ENCODE measurements around the gene CBX4. TPM values are rescaled to one million over a fixed set of nuclear protein-coding genes. Genes with fewer than 3 reads are reported as not detected.

CBX4 gene
- total and polyA plus RNA-seq, 2 of the 13 experiments (the other 11 are each of a cell fraction or from before 2014, with no cell fraction given), result 25.8 to 50.8 TPM

DNA sequence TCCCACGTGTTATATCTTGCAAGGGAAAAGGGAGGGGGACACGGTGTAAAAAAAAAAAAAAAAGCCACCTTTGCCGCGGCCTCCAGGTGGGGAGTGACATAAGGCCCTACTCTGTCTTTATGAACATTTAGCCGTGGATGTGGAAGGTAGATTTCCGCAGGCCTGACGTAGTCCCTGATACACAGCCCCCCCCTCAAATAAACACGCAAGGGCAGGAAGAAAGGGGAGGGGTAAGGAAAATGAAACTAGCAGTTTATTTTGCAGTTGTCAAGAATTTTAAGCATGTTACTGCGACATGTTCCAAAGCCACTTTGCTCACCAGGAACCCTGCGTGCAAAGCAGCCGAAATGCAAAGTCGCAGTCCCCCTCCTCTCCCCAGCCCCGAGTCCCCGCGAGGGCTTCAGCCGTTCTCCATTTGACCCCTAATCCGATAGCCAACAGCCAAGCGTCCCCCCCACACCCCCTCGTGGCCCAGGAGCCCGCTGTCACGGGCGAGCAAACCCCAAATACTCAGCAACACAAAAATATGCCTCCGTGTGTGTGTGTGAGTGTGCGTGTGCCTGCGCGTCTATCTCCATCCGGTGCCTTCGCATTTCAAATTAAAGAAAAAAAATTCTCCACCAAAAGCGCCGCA lies 1.2 kb downstream of the CBX4 start (continued):
- TF ChIP-seq ZNF142 (CRISPR knock-in tag; IDR thresholded peaks at IDR 0.05), result no peak
- no peak for TF ChIP-seq YEATS2 (CRISPR knock-in tag; IDR thresholded peaks at IDR 0.05; ENCODE audit: borderline replicate concordance)
- TF ChIP-seq ZNF382 (CRISPR knock-in tag; IDR thresholded peaks at IDR 0.05; ENCODE audit: borderline replicate concordance), result no peak
- peak; percentile 33 for TF ChIP-seq TEAD3 (CRISPR knock-in tag; optimal IDR thresholded peaks at IDR 0.05; ENCODE audit: borderline replicate concordance)
- TF ChIP-seq, protein P1, sequence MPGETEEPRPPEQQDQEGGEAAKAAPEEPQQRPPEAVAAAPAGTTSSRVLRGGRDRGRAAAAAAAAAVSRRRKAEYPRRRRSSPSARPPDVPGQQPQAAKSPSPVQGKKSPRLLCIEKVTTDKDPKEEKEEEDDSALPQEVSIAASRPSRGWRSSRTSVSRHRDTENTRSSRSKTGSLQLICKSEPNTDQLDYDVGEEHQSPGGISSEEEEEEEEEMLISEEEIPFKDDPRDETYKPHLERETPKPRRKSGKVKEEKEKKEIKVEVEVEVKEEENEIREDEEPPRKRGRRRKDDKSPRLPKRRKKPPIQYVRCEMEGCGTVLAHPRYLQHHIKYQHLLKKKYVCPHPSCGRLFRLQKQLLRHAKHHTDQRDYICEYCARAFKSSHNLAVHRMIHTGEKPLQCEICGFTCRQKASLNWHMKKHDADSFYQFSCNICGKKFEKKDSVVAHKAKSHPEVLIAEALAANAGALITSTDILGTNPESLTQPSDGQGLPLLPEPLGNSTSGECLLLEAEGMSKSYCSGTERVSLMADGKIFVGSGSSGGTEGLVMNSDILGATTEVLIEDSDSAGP (CRISPR knock-in tag; IDR thresholded peaks at IDR 0.05; ENCODE audit: borderline replicate concordance), result no peak
- TF ChIP-seq FOXK1 (CRISPR knock-in tag; IDR thresholded peaks at IDR 0.05; ENCODE audit: borderline replicate concordance, low read depth), result no peak
- TF ChIP-seq ZNF282 (IDR thresholded peaks at IDR 0.05; ENCODE audit: partially characterized antibody), result no peak
- TF ChIP-seq ATF1 (CRISPR knock-in tag; IDR thresholded peaks at IDR 0.05), result no peak
- no peak for TF ChIP-seq FOSL1 (CRISPR knock-in tag; IDR thresholded peaks at IDR 0.05; ENCODE audit: borderline replicate concordance)
- TF ChIP-seq ZXDC (CRISPR knock-in tag; IDR thresholded peaks at IDR 0.05), result no peak
- TF ChIP-seq PAF1 (CRISPR knock-in tag; IDR thresholded peaks at IDR 0.05), result no peak
- peak; percentile 38 for TF ChIP-seq ASH2L (IDR thresholded peaks at IDR 0.05; ENCODE audit: insufficient read length, low read depth, low read length)
- TF ChIP-seq ISX (CRISPR knock-in tag; conservative IDR thresholded peaks at IDR 0.05), result no peak
- peak; percentile 41 for TF ChIP-seq KDM5A (IDR thresholded peaks at IDR 0.05; ENCODE audit: borderline replicate concordance, low read length)
- TF ChIP-seq, protein P2, sequence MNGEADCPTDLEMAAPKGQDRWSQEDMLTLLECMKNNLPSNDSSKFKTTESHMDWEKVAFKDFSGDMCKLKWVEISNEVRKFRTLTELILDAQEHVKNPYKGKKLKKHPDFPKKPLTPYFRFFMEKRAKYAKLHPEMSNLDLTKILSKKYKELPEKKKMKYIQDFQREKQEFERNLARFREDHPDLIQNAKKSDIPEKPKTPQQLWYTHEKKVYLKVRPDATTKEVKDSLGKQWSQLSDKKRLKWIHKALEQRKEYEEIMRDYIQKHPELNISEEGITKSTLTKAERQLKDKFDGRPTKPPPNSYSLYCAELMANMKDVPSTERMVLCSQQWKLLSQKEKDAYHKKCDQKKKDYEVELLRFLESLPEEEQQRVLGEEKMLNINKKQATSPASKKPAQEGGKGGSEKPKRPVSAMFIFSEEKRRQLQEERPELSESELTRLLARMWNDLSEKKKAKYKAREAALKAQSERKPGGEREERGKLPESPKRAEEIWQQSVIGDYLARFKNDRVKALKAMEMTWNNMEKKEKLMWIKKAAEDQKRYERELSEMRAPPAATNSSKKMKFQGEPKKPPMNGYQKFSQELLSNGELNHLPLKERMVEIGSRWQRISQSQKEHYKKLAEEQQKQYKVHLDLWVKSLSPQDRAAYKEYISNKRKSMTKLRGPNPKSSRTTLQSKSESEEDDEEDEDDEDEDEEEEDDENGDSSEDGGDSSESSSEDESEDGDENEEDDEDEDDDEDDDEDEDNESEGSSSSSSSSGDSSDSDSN (CRISPR knock-in tag; IDR thresholded peaks at IDR 0.05), result 0 out of 2 replicates have a peak, but pooled peaks have one; percentile 4
- TF ChIP-seq HOXA9 (CRISPR knock-in tag; IDR thresholded peaks at IDR 0.05; ENCODE audit: borderline replicate concordance), result no peak
- TF ChIP-seq ATRX (CRISPR knock-in tag; IDR thresholded peaks at IDR 0.05; ENCODE audit: borderline replicate concordance), result no peak
